ENCODE results near the gene SEMA4B.
"Not testable (repeated sequence)": the region's sequence is repeated elsewhere in the genome, so short reads cannot be mapped to it uniquely, and the experiment has no call there.

The SEMA4B gene

GRCh38 chr15:90160781-90161727 is 40.1 kb upstream of the SEMA4B start:
- TF ChIP-seq CTCF (IDR thresholded peaks at IDR 0.05; ENCODE audit: low read depth, low read length), result no peak
- H3K4me3 ChIP-seq (ENCODE audit: low read depth, low read length), result no peak overlapping the region

GRCh38 chr15:90161950-90162361 is 39.2 kb upstream of the SEMA4B start:
- H3K4me3 ChIP-seq (ENCODE audit: low read depth, low read length), result no peak overlapping the region
- TF ChIP-seq CTCF (IDR thresholded peaks at IDR 0.05; ENCODE audit: low read depth, low read length), result no peak

- no peak for TF ChIP-seq CTCF (IDR thresholded peaks at IDR 0.05; ENCODE audit: low read depth, low read length)
- no peak overlapping the region for H3K4me3 ChIP-seq (ENCODE audit: low read depth, low read length)
Observed at GRCh38 chr15:90162956-90163355, 38.2 kb upstream of the SEMA4B start.

- not testable (repeated sequence) for H3K4me3 ChIP-seq (ENCODE audit: low read depth, low read length)
Observed at GRCh38 chr15:90164239-90164638, 36.9 kb upstream of the SEMA4B start.

- TF ChIP-seq CTCF (IDR thresholded peaks at IDR 0.05; ENCODE audit: low read depth, low read length), result no peak
- H3K4me3 ChIP-seq (ENCODE audit: low read depth, low read length), result no peak overlapping the region
Observed at GRCh38 chr15:90165157-90165556, 36.0 kb upstream of the SEMA4B start.

- no peak for TF ChIP-seq CTCF (IDR thresholded peaks at IDR 0.05; ENCODE audit: low read depth, low read length)
Observed at GRCh38 chr15:90165659-90166489, 35.3 kb upstream of the SEMA4B start.

GRCh38 chr15:90167121-90167520 is 34.0 kb upstream of the SEMA4B start:
- H3K4me3 ChIP-seq (ENCODE audit: low read depth, low read length), result no peak overlapping the region
- no peak for TF ChIP-seq CTCF (IDR thresholded peaks at IDR 0.05; ENCODE audit: low read depth, low read length)

More at GRCh38 chr15:90165659-90166489, 35.3 kb upstream of the SEMA4B start:
- no peak overlapping the region for H3K4me3 ChIP-seq (ENCODE audit: low read depth, low read length)

All from WI38 (cell line).